NK-92 treated with Interleukin-12 subunit alpha and Interleukin-12 subunit beta, amount 100 ng/mL, for 24 hours (cell line): ENCODE results near the gene PLPPR2.
"Not testable (repeated sequence)": the region's sequence is repeated elsewhere in the genome, so short reads cannot be mapped to it uniquely, and the experiment has no call there.

Source experiments
- DNase-seq: peaks from one replicate; lab custom pipeline; 2025; lab: John Stamatoyannopoulos, UW

Gene PLPPR2

DNA sequence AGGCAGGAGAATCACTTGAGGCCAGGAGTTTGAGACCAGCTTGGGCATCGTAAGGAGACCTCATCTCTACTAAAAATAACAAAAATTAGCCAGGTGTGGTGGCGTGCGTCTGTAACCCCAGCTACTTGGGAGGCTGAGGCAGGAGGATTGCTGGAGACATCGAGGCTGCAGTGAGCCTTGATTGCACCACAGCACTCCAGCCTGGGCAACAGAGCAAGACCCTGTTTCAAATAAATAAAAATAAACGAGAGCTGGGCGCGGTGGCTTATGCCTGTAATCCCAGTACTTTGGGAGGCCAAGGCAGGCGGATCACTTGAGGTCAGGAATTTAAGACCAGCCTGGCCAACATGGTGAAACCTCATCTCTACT, 15.1 kb upstream of the PLPPR2 start:
- DNase-seq, result not testable (repeated sequence)

GRCh38 chr19:11342429-11342828, 12.8 kb upstream of the PLPPR2 start:
- no peak for DNase-seq

DNA sequence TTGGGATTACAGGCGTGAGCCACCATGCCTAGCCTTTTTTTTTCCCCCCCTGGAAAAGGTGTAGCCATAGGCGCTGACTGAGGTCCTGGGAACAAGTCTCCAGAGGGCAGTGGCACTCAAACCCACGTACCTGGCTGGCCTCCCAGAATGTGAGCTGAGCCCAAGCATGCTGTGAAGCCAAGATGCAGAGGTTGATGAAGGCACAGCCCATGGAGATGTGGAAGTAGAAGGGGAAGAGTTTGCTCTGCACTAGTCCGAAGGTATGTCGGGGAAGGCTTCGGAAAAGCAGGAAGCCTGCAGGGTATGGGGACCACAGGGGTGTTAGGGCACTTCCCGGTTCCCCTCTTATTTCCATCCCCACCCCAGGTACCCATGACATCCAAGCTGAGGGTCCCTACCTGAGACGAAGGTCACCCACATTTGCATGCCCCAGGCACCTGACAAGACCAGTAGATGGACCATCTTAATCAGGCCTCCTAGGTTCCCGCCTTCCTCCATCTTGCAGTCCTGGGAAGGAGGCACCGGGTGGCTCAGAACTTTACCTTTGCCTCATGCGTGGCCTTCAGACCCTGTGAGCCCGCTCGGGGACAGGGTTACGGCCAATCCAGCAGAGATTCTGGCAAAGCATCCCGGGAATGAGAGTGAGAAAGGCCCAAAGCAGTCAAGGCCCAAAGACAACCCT, 10.0 kb upstream of the PLPPR2 start:
- DNase-seq, result no peak

DNA sequence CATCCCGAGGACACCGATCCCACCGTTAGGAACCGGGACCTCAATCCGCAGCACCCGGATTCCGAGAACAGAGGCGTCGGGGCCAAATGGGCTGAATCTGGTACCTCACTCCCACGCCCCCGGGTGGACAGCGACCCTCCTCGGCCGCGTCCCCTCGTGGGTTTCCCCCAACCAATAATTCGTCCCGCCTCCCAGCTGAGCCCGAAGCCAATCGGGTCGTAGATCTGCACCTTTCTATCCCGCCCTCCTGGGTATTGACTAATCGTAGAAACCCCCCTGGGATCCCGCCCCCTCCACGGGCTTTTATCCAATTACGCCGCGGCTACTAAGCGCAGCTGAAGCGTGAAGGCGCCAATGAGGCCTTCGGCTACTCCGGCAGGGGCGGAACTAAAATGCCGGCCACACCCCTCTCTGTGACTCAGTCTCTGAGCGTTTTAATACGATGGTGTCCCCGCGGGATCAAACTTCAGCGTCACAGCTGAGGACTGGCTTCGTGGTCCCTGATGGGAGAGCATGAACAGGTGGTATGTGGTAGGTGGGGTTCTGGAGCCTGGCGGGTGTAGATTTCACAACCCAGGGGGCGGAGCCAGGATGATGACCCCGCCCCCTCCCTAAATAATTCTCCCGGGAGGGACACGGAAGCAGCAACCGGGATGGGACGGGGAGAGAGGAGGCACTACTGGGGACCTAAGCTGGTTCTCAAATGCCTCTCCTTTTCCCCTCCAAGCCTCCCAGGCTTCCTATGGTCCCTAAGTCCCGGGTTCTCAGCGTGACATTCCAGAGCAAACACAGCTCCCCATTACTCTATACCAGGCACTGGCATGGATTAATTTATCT, 8.9 kb upstream of the PLPPR2 start, which contains the start of the genes CCDC159 and TMEM205:
TSS of gene CCDC159 (plus strand) at position 416 of the 837 bp plus-strand sequence. CDS start at position 504, 88 bp downstream.
TSS of gene TMEM205 (minus strand) at position 165 of the 837 bp plus-strand sequence. CDS start 649 bp downstream, outside the sequence.
- DNase-seq, result peak; percentile 98

GRCh38 chr19:11347546-11348039, 7.6 kb upstream of the PLPPR2 start:
- no peak for DNase-seq

- no peak for DNase-seq
Measured at GRCh38 chr19:11349171-11349570, 6.1 kb upstream of the PLPPR2 start.

- not testable (repeated sequence) for DNase-seq
Measured at GRCh38 chr19:11354102-11354501, 1.1 kb upstream of the PLPPR2 start.

DNA sequence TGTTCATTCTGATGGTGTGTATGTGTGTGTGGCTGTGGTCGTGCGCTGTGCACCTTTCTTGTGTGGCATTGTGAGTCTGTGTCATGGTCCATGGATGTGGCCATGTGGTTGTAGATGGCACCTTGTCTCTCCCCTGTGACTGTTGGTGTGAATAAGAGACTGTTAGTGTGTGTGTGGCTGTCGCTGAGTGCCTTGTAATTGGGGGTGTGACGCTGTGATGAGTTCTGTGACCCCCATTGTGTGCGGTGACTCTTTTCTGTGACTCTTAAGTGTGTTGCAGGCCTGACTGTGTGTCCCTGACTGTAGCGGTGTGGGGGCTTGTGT, 804 bp downstream of the PLPPR2 start:
- no peak for DNase-seq

- no peak for DNase-seq
Measured at GRCh38 chr19:11356676-11357550, 1.7 kb downstream of the PLPPR2 start.

GRCh38 chr19:11359421-11359820, 4.2 kb downstream of the PLPPR2 start:
- DNase-seq, result no peak

- DNase-seq, result no peak
Measured at GRCh38 chr19:11361037-11361770, 6.0 kb downstream of the PLPPR2 start.

- no peak for DNase-seq
Measured at GRCh38 chr19:11361771-11362731, 6.8 kb downstream of the PLPPR2 start.

DNA sequence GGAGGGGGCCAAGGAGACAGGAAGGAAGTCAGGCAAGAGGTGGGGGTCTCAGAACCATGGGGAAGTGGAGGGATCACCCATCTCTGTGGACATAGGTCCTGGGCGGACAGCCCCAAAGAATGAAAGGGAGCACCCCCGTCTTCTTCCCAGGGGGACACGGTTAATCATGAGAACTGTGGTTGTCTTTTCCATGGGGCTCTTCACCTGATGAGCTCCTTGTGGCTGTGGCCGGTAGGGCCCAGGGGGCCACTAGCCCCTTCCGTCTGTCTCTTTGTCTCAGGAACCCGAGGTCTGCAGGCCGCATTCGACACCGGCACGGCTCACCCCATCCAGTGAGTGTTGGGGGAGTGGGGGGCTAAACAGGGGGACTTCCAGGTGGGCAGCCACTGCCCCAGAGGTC, 8.6 kb downstream of the PLPPR2 start:
- no peak for DNase-seq

DNA sequence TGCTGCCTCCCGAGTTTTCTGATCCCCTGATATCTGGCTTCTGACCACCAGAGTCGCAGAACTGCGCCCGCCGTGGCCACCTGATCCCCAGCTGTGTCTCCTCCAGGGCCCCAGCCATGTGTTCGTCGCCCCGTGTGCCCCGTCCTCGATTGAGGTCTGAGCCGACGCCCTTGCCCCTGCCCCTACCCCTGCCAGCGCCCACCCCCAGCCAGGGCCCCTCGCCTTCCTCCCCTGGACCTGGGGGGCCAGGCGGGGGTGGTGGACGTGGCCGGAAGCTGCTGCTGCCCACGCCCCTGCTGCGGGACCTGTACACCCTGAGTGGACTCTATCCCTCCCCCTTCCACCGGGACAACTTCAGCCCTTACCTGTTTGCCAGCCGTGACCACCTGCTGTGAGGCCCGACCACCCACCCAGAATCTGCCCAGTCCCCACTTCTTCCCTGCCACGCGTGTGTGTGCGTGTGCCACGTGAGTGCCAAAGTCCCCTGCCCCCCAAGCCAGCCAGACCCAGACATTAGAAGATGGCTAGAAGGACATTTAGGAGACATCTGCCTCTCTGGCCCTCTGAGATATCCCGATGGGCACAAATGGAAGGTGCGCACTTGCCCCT, 9.2 kb downstream of the PLPPR2 start:
- DNase-seq, result no peak

- DNase-seq, result no peak
Measured at GRCh38 chr19:11364935-11365334, 9.7 kb downstream of the PLPPR2 start.

GRCh38 chr19:11365557-11366117, 10.4 kb downstream of the PLPPR2 start:
- no peak for DNase-seq

DNA sequence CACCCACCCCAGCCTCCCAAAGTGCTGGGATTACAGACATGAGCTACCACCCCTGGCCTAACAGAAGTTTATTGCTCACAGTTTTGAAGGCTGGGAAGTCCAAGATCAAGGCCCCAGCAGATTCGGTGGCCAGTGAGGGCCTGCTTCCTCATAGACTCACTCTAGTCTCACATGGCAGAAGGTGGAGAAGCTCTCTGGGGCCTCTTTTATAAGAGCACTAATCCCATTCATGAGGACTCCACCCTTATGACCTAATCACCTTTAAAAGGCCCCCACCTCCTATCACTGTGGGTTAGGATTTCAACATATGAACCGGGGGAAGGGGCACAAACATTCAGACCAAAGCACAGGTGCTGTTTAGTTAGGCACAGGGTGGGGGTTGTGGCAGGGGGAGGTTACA, 12.3 kb downstream of the PLPPR2 start:
- DNase-seq, result no peak

- DNase-seq, result no peak
Measured at GRCh38 chr19:11370744-11371143, 15.5 kb downstream of the PLPPR2 start.

DNA sequence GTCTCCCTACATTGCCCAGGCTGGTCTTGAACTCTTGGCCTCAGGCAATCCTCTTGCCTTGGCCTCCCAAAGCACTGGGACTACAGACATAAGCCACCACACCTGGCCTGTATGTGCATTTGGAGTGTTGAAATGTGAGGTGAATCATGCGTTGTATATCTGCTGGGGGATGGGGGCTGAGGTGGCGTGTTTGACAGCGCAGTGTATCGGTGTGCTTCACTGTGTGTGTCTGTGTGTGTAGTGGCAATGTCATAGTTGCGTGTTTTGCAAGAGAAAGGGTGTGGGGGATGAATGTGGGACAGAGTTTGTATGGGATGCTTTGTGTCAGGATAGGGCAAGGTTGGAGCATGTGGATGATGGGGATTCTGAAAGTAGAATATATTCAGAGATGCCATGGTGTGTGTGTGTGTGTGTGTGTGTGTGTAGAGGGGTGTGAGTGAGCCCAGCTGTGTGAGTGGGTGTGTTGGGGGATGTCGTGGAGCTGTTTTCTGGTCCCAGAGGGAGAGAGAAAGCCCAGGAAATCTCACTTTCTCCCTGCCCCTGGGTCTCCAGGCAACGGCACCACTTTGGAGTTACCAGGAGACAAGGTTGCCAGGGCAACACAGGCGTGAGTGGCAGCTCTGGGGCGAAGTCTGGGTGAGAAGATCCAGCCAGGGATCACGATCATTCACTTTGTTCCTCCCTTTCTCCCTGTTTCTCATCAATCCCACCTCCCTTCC, 18.1 kb downstream of the PLPPR2 start:
- no peak for DNase-seq
